Loucy (cell line): ENCODE data around the gene TOP1.

Experiments
- CTCF ChIP-seq: fragments of 200-600 bp; sonication (generic); conservative IDR thresholded peaks from 2 replicates; pipeline ENCODE4 v1.5.1; 2014; ENCODE audit warnings: mild to moderate bottlenecking, antibody characterized with exemption, low read length
- EZH2phosphoT487 ChIP-seq: fragments of 200-600 bp; IDR thresholded peaks from 2 replicates; pipeline ENCODE4 v1.6.1; 2018; ENCODE audit warnings: antibody characterized with exemption, mild to moderate bottlenecking, moderate library complexity, borderline replicate concordance

GRCh38 chr20:41161886-41162285, 133.3 kb downstream of the TOP1 start:
- TF ChIP-seq CTCF (no peak), EZH2phosphoT487 (no peak)
